ENCODE data around the gene OSBPL3. TPM values are rescaled to one million over a fixed set of nuclear protein-coding genes. Genes with fewer than 3 reads are reported as not detected.

The OSBPL3 gene
- polyA plus RNA-seq, 1 of the 3 experiments (the other 2 are of a cell fraction), result 23.2 TPM

- H2AFZ ChIP-seq (ENCODE audit: low read depth), result no peak overlapping the region
- no peak overlapping the region; the same call in 1 of the 2 replicates for H3K4me2 ChIP-seq
- no peaks in the 10 kb centered on the region for H3K9me2 ChIP-seq
- WGBS (ENCODE audit: low lambda C conversion rate), result 77% methylated on average over 3 of the region's 3 CpGs
- H3F3A ChIP-seq (replicated peaks; ENCODE audit: insufficient read depth), result peaks cover 18% of the 10 kb centered on the region
- H3K4me1 ChIP-seq (ENCODE audit: control insufficient read depth in 1 of 2, insufficient read depth in 2 of 2, low read depth in 1 of 2, low read length in 1 of 2), result peaks cover 12 to 35% of the 10 kb centered on the region in 2 experiments; a peak in 3 of 4 replicates
- no peak overlapping the region for H3K9ac ChIP-seq
- H3K9me3 ChIP-seq, result no peaks in the 10 kb centered on the region
- no peak for DNase-seq
- H3K79me2 ChIP-seq (ENCODE audit: insufficient read depth), result peaks cover 82% of the 10 kb centered on the region
- H3K27me3 ChIP-seq (ENCODE audit: insufficient read depth), result no peaks in the 10 kb centered on the region
- H3K27ac ChIP-seq (ENCODE audit: low read depth in 2 of 2, low read length in 1 of 2), result no peak overlapping the region
- ChIA-PET CTCF (interaction anchor here (0.9 to 1.6 kb wide), 4 partner anchors 10 to 342 kb away, joined by 3 to 7 read pairs (median 4); no protein-coding TSS in a partner anchor), POLR2A (no interaction called here)
- peaks cover 7 to 17% of the 10 kb centered on the region in 2 experiments for H3K36me3 ChIP-seq (replicated peaks in 1 of 2; ENCODE audit: control insufficient read depth in 1 of 2, insufficient read depth in 2 of 2, low read length in 1 of 2)
- TF ChIP-seq USF1 (IDR thresholded peaks at IDR 0.05; ENCODE audit: borderline replicate concordance, low read depth), result no peak
- TF ChIP-seq JUND (IDR thresholded peaks at IDR 0.05), result no peak
- TF ChIP-seq FOXM1 (IDR thresholded peaks at IDR 0.05; ENCODE audit: low read depth), result no peak
- TF ChIP-seq TCF12 (IDR thresholded peaks at IDR 0.05), result no peak
- no peak for TF ChIP-seq ELF1 (IDR thresholded peaks at IDR 0.05)
- no peaks in the 10 kb centered on the region for H4K20me1 ChIP-seq (ENCODE audit: insufficient read depth)
- no peak overlapping the region for H3K4me3 ChIP-seq (ENCODE audit: low read depth in 2 of 2, low read length in 1 of 2)
Observed at GRCh38 chr7:24752073-24752800, 227.7 kb downstream of the OSBPL3 start.

GRCh38 chr7:24751484-24751883 is 228.5 kb downstream of the OSBPL3 start:
- no peak for DNase-seq

More at GRCh38 chr7:24751484-24751883, 228.5 kb downstream of the OSBPL3 start:
- H3K9ac ChIP-seq, result no peak overlapping the region
- no peak overlapping the region for H2AFZ ChIP-seq (ENCODE audit: low read depth)
- no peak overlapping the region for H3K27ac ChIP-seq (ENCODE audit: low read depth in 2 of 2, low read length in 1 of 2)
- H3K4me1 ChIP-seq (ENCODE audit: control insufficient read depth in 1 of 2, insufficient read depth in 2 of 2, low read depth in 1 of 2, low read length in 1 of 2), result peaks cover 10 to 35% of the 10 kb centered on the region in 2 experiments; a peak in 3 of 4 replicates
- H3K79me2 ChIP-seq (ENCODE audit: insufficient read depth), result peaks cover 81% of the 10 kb centered on the region
- H3K4me2 ChIP-seq, result no peak overlapping the region; the same call in 1 of the 2 replicates
- POLR2A ChIA-PET, result no interaction called here
- H3F3A ChIP-seq (replicated peaks; ENCODE audit: insufficient read depth), result peaks cover 17% of the 10 kb centered on the region
- H4K20me1 ChIP-seq (ENCODE audit: insufficient read depth), result no peaks in the 10 kb centered on the region
- TF ChIP-seq FOSL2 (IDR thresholded peaks at IDR 0.05; ENCODE audit: borderline replicate concordance, low read depth) (peak; percentile 35; the same call in 1 of the 2 replicates), EP300 (IDR thresholded peaks at IDR 0.05; ENCODE audit: borderline replicate concordance in 1 of 2, low read depth in 1 of 2, low read length in 1 of 2) (peak in 1 of 2 experiments; percentile 32; a peak in 1 of 4 replicates), FOXM1 (IDR thresholded peaks at IDR 0.05; ENCODE audit: low read depth) (no peak), TCF12 (IDR thresholded peaks at IDR 0.05) (peak; percentile 48; the same call in 1 of the 2 replicates), TEAD4 (IDR thresholded peaks at IDR 0.05; ENCODE audit: borderline replicate concordance, insufficient read depth) (no peak), USF2 (IDR thresholded peaks at IDR 0.05; ENCODE audit: borderline replicate concordance, low read depth, low read length) (no peak), EZH2phosphoT487 (IDR thresholded peaks at IDR 0.05; ENCODE audit: borderline replicate concordance, low read depth) (no peak), CHD2 (IDR thresholded peaks at IDR 0.05; ENCODE audit: low read length, partially characterized antibody) (no peak), PBX3 (IDR thresholded peaks at IDR 0.05) (peak; percentile 88)
- CTCF ChIA-PET, result interaction anchor here (0.7 to 1.6 kb wide), 3 partner anchors 10 to 343 kb away, joined by 4 to 7 read pairs (median 4); no protein-coding TSS in a partner anchor
- no peaks in the 10 kb centered on the region for H3K27me3 ChIP-seq (ENCODE audit: insufficient read depth)
- H3K9me3 ChIP-seq, result no peaks in the 10 kb centered on the region
- no peaks in the 10 kb centered on the region for H3K9me2 ChIP-seq
- H3K36me3 ChIP-seq (replicated peaks in 1 of 2; ENCODE audit: control insufficient read depth in 1 of 2, insufficient read depth in 2 of 2, low read length in 1 of 2), result peaks cover 14 to 25% of the 10 kb centered on the region in 2 experiments
- 88% methylated on average over 1 of the region's 1 CpG for WGBS (ENCODE audit: low lambda C conversion rate)
- no peak overlapping the region for H3K4me3 ChIP-seq (ENCODE audit: low read depth in 2 of 2, low read length in 1 of 2)

All from SK-N-SH (cell line).